NT2/D1 (cell line): ENCODE measurements around the gene RAPGEF4.

Experiments used
- SUZ12 ChIP-seq: IDR thresholded peaks from 2 replicates; pipeline ENCODE4 v1.6.1; 2011; ENCODE audit not compliant: insufficient read length, insufficient read depth; ENCODE audit errors: extremely low read depth
- YY1 ChIP-seq: IDR thresholded peaks from 2 replicates; pipeline ENCODE4 v1.6.1; 2011; ENCODE audit not compliant: insufficient read length, insufficient read depth

GRCh38 chr2:173019755-173020154 is 284.1 kb downstream of the RAPGEF4 start:
- TF ChIP-seq YY1 (no peak), SUZ12 (no peak)
